Measurements from ENCODE around the gene SPTB.

SPTB gene

DNA sequence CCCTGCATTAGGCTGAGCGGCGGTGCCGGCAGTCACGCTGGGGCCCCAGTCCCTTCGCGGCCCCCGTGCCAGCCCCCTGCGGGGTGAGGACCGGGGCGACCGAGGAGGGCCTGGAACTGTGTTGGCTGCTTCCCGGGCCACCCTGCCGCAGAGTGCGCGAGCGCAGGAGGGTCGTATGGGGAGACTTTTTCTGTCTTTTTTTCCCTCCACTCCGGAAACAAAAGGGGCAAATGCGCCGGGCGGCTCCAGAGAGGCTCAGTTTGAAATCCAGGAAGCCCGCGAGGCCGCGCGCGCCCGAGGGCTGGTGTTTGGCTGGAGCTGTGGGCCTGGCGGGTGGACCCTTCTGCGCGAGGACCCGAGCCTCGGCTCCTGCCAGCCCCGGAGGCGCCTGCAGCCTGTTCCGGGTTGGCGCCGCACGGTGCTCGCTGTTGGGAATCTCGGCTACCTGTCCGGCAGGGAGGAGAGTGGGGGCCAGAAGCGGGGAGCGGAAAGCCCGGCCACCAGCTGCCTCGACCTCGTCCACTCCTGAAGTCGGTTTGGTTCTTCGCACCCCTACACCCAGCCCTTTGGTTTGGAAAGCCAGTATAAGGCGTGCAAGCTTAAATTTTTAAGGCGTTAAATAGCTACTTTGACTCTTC is 174.8 kb downstream of the SPTB start:
- peak overlapping the region; percentile 76 for H3K4me3 ChIP-seq (ENCODE audit: low read depth, low read length)
- no peak for TF ChIP-seq MYC (IDR thresholded peaks at IDR 0.05; ENCODE audit: low read depth, low read length)
- TF ChIP-seq, protein P1, sequence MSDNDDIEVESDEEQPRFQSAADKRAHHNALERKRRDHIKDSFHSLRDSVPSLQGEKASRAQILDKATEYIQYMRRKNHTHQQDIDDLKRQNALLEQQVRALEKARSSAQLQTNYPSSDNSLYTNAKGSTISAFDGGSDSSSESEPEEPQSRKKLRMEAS (IDR thresholded peaks at IDR 0.05; ENCODE audit: low read depth, low read length): no peak
- TF ChIP-seq, protein P2, sequence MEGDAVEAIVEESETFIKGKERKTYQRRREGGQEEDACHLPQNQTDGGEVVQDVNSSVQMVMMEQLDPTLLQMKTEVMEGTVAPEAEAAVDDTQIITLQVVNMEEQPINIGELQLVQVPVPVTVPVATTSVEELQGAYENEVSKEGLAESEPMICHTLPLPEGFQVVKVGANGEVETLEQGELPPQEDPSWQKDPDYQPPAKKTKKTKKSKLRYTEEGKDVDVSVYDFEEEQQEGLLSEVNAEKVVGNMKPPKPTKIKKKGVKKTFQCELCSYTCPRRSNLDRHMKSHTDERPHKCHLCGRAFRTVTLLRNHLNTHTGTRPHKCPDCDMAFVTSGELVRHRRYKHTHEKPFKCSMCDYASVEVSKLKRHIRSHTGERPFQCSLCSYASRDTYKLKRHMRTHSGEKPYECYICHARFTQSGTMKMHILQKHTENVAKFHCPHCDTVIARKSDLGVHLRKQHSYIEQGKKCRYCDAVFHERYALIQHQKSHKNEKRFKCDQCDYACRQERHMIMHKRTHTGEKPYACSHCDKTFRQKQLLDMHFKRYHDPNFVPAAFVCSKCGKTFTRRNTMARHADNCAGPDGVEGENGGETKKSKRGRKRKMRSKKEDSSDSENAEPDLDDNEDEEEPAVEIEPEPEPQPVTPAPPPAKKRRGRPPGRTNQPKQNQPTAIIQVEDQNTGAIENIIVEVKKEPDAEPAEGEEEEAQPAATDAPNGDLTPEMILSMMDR (IDR thresholded peaks at IDR 0.05; ENCODE audit: low read depth, low read length): no peak
- no peak for TF ChIP-seq POLR2A (IDR thresholded peaks at IDR 0.05; ENCODE audit: extremely low read depth, insufficient read length)
- no peak for DNase-seq (ENCODE audit: low read depth)

DNA sequence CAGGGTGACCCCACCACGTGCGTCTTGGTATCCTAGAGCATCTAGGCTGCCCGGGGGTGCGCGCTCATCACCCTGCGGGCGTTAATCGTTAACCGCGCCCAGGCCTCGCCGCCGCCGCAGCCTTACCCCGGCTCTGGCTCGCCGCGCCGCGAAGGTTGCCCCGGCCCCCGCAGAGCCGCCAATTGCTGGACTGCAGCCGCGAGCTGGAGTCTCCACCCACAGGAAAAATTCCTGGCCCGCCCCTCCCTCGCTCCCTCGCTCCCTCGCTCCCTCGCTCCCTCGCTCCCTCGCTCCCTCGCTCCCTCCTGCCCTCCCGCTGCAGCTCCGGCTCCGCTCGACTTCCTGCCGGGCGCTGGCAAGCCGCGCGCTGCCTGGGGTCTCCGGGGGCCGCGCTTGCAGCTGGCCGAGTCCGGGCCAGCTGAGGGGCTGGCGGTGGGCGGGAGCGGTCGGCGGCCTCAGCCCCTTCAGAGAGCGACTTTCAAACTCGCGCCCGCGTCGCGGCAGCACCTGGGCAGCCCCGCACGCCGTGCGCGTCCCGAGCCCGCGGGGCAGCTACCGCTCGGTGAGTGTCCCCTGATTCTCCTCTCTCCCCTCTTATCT is 175.5 kb downstream of the SPTB start, which contains the start of gene PLEKHG3:
Gene PLEKHG3, plus strand, starts transcription at position 282 of the 600 bp plus-strand sequence. CDS start 23,208 bp downstream, outside the sequence.
- peak; percentile 79 for DNase-seq (ENCODE audit: low read depth)
- H3K4me3 ChIP-seq (ENCODE audit: low read depth, low read length): peak within 1 kb of the TSS; percentile 76
- TF ChIP-seq, protein P2 (IDR thresholded peaks at IDR 0.05; ENCODE audit: low read depth, low read length): no peak
- TF ChIP-seq, protein P1 (IDR thresholded peaks at IDR 0.05; ENCODE audit: low read depth, low read length): peak; percentile 91

DNA sequence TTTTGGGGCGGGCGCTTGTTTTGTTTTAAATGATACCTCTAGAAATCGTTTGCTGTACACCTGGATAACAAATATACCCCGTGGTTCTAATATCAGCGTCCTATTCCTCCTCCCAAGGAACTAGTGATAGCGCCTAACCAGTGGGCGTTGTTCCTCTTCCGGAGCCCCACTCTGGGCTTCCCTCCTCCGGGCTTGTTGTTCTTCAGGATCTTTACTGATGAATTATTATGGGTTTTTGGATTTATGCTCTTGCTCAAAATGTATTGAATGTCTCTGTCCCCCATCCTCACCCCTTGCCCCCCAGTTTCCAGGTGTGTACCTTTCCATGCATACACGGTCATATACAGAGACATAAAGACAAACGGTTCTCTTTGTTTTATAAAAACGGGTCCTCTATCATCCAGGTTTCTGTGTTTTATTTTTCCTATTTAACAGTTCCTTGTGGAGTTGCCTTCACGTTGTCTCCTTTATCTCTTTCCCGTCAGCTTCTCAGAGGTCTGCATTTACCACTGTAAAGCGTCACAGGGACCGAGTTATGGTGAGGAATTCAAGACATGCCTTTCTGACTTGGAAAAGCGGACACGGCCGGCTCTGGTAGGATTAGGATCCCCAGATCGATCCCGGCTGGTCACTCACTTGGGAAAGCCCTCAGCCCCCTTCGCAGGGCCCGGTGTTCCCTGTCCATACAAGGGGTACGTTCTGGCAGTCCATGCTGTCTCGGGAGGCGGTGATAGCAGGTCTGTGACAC is 176.1 kb downstream of the SPTB start:
- H3K4me3 ChIP-seq (ENCODE audit: low read depth, low read length): peak overlapping the region; percentile 62
- no peak for DNase-seq (ENCODE audit: low read depth)
- TF ChIP-seq MYC (IDR thresholded peaks at IDR 0.05; ENCODE audit: low read depth, low read length): no peak; the same call in 1 of the 2 replicates
- TF ChIP-seq, protein P1 (IDR thresholded peaks at IDR 0.05; ENCODE audit: low read depth, low read length): no peak
- TF ChIP-seq POLR2A (IDR thresholded peaks at IDR 0.05; ENCODE audit: extremely low read depth, insufficient read length): no peak
- TF ChIP-seq, protein P2 (IDR thresholded peaks at IDR 0.05; ENCODE audit: low read depth, low read length): no peak

DNA sequence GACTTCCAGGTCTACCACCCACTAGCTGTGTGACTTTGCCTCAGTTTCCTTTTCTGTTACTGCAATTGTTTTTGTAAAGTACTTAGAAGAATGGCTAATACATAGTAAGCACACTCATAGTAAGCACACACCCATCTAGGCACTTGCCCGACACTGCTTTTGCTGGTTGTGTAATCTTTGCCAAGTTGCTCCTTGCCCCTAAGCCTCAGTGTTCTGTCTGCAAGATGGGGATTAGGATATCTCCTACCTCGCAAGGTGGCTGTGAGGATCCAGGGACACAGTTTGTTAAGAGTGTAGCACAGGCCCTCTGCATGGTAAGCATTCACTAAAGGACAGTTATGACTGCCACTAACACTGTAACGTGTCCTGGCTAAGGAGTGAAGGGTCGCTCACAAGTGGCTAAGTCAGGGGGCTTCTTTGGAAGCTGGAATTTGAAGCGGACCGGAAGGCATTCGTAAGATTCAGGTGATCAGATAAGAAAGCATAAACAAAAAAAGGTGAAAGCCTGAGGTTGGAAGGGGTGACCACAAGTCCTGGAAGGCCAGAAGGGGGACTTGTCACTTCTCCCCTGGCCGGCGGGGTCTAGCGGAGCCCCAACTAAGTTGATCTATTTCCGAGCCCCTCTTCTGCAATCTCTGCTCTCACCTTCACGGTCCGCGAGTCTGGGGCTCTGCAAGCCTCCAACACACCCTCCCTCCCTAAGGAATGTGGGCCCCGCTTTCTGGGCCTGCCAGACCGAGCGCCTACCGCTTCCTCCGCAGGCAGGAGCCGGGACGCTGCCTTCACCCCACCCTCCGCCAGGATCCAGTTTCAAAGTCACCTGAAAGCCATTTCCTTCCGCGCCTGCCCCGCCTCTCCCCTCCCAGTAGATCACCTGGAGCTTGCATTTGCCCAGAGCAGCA is 177.0 kb downstream of the SPTB start:
- DNase-seq (ENCODE audit: low read depth): no peak
- H3K4me3 ChIP-seq (ENCODE audit: low read depth, low read length): no peak overlapping the region
- TF ChIP-seq MYC (IDR thresholded peaks at IDR 0.05; ENCODE audit: low read depth, low read length) (no peak), POLR2A (IDR thresholded peaks at IDR 0.05; ENCODE audit: extremely low read depth, insufficient read length) (no peak)
- TF ChIP-seq, protein P1 (IDR thresholded peaks at IDR 0.05; ENCODE audit: low read depth, low read length): no peak
- TF ChIP-seq, protein P2 (IDR thresholded peaks at IDR 0.05; ENCODE audit: low read depth, low read length): no peak

DNA sequence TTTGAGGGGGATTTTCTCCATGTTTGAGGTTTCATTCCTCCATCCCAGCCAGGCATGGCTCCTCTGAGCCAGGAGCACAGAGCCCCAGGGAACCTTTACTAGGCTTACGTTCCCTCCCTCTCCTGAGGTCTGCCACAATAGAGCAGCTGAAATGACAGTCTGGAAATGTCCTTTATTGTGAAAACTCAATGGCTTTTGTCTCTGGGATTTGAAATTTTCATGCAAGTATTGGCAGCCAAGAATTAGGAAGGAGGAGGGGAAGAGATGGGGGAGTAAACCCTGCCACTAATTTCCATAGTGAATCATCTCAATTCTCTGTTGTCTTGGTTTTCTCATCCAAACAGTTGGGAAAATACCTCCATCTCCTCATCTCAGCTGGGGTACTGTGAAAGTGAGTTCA is 178.0 kb downstream of the SPTB start:
- no peak for DNase-seq (ENCODE audit: low read depth)
- no peak overlapping the region for H3K4me3 ChIP-seq (ENCODE audit: low read depth, low read length)
- TF ChIP-seq, protein P1 (IDR thresholded peaks at IDR 0.05; ENCODE audit: low read depth, low read length): no peak
- TF ChIP-seq MYC (IDR thresholded peaks at IDR 0.05; ENCODE audit: low read depth, low read length): no peak
